ENCODE results near the gene EREG. TPM values are rescaled to one million over a fixed set of nuclear protein-coding genes. Genes with fewer than 3 reads are reported as not detected.

Gene EREG
- total RNA-seq, 1 donor from 2014 or later, result not detected

DNA sequence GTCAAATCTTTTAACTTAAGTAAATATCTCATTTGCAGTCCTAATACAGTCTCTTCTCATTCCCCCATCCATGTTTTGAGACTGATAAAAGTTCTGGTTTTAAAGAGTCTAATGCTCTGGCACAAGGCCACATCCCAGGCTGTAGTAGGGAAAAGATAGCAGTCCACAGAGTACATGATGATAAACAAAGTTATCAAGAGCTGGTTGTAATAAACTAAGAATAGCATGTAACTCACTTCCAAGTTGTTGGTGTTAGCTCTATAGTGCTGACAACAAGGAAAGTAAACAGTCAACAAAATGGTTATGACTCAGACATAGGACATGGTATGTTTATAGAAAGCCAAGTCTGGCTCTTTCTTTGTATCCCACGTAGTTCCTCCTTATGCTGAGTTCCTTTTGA is 58.2 kb downstream of the EREG start:
- intact Hi-C loops (cut with micrococcal nuclease), result no loop called here

DNA sequence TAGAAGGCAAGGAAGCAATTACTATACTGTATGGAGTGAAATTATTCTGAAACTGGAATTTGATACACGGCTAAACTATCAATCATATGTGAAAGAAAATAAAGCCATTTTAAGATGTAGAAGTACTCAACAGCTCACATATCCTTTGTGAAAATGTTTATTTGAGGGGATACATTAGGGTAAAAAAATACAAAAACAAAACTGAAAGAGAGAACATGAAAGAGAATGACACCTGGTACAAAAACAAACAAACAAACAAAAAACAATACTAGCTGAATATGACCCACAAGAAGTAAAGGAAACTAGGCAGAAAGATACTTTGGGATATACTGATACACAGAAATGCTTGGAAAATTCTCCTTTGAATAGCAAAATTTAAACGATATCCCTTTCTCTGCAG is 59.2 kb downstream of the EREG start:
- intact Hi-C loops (cut with micrococcal nuclease), result no loop called here

DNA sequence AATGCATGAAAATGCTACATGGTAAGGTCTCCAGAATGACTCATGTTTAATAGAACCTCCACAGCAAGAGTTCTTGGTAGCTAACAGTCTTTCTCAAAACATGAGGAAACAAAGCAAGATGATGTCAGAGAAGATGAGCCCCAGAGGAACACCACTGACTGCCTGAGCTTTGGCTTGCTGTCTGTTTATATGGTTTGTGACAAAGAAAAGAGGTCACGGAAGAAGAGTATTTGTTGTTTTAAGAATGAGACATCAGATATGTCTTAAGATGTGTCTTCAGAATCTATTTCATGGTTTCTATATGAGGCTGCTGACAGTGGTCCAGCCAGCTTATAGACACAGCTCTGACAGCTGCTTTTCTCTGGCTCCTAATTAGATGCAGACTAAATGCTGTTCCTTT is 61.2 kb downstream of the EREG start:
- intact Hi-C loops (cut with micrococcal nuclease), result no loop called here

- intact Hi-C loops (cut with micrococcal nuclease), result no loop called here
Measured at GRCh38 chr4:74428276-74428675, 63.3 kb downstream of the EREG start.

- intact Hi-C loops (cut with micrococcal nuclease), result no loop called here
Measured at GRCh38 chr4:74431113-74431826, 66.3 kb downstream of the EREG start.

DNA sequence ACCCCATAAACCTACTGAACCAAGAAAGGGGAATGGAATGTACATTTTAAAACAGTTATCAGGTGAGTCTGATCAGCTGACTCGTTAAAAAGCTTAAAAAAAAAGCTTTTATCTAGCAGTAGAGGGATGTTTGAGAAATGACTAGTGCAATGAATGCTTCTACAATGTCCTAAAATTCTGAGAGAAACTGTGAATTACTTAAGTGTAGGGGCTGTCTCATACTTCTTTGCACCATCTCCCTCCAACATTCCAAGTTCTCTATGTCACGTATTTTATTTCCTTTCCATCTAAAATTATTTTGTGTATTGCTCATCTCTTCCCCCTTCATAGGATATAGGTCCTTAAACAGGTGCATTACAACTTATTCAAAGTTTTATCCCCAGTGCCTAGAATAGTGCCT is 68.1 kb downstream of the EREG start:
- intact Hi-C loops (cut with micrococcal nuclease), result no loop called here

GRCh38 chr4:74433541-74434172 is 68.7 kb downstream of the EREG start:
- intact Hi-C loops (cut with micrococcal nuclease), result no loop called here

GRCh38 chr4:74435296-74435695 is 70.4 kb downstream of the EREG start:
- intact Hi-C loops (cut with micrococcal nuclease), result no loop called here

- intact Hi-C loops (cut with micrococcal nuclease), result no loop called here
Measured at GRCh38 chr4:74437866-74438265, 72.9 kb downstream of the EREG start.

Other genes starting within 250 kb of the EREG start
- 7.4 and 9.1 TPM in 2 replicates for gene MTHFD2L, start 207.0 kb upstream of the EREG start, total RNA-seq
- gene EPGN, start 56.7 kb upstream of the EREG start, total RNA-seq, result 1.3 TPM in 2 replicates
- gene AREG, start 80.0 kb downstream of the EREG start, total RNA-seq, result not detected in 2 replicates